KMS-11 (cell line): ENCODE measurements around the gene UGCG.
A peak's percentile ranks its signal among the peaks of the same experiment; 100 is the strongest.

Source experiments
- H2AFZ ChIP-seq: fragments of 200-600 bp; sonication (generic); 2 replicates; pipeline ENCODE4 v1.6.1; 2016; ENCODE audit warnings: antibody characterized with exemption, mixed run types, low read depth
- H3K27ac ChIP-seq: fragments of 200-600 bp; sonication (generic); 2 replicates; pipeline ENCODE4 v1.6.1; 2016; ENCODE audit warnings: mild to moderate bottlenecking, mixed run types
- H3K27me3 ChIP-seq: fragments of 200-600 bp; sonication (generic); 2 replicates; pipeline ENCODE4 v1.6.1; 2017; ENCODE audit warnings: mild to moderate bottlenecking, low read depth, mixed run types, moderate library complexity; ENCODE audit not compliant: insufficient read depth
- H3K36me3 ChIP-seq: fragments of 200-600 bp; sonication (generic); 2 replicates; pipeline ENCODE4 v1.6.1; 2017; ENCODE audit warnings: mild to moderate bottlenecking, mixed run types; ENCODE audit not compliant: insufficient read depth
- H3K4me1 ChIP-seq: fragments of 200-600 bp; sonication (generic); 2 replicates; pipeline ENCODE4 v1.6.1; 2016; ENCODE audit warnings: mild to moderate bottlenecking, low read depth, mixed run types; ENCODE audit not compliant: poor library complexity, severe bottlenecking
- H3K4me2 ChIP-seq: fragments of 200-600 bp; sonication (generic); 2 replicates; pipeline ENCODE4 v1.7.0; 2016; ENCODE audit warnings: mild to moderate bottlenecking, mixed run types
- H3K4me3 ChIP-seq: fragments of 200-600 bp; sonication (generic); IDR thresholded peaks from 2 replicates; pipeline ENCODE4 v1.6.1; 2017; ENCODE audit warnings: low read depth, low read length, mixed read lengths; ENCODE audit not compliant: insufficient read depth
- H3K79me2 ChIP-seq: fragments of 200-600 bp; sonication (generic); 2 replicates; pipeline ENCODE4 v1.6.1; 2016; ENCODE audit warnings: low read depth, mixed run types; ENCODE audit not compliant: insufficient read depth
- H3K9ac ChIP-seq: fragments of 200-600 bp; sonication (generic); 2 replicates; pipeline ENCODE4 v1.6.1; 2016; ENCODE audit warnings: mild to moderate bottlenecking, mixed run types
- H4K20me1 ChIP-seq: fragments of 200-600 bp; sonication (generic); 2 replicates; pipeline ENCODE4 v1.6.1; 2016; ENCODE audit warnings: mild to moderate bottlenecking, mixed run types; ENCODE audit not compliant: insufficient read depth
- CTCF ChIP-seq: fragments of 200-600 bp; sonication (generic); conservative IDR thresholded peaks from 2 replicates; pipeline ENCODE4 v1.6.1; 2017; ENCODE audit warnings: low read depth, mild to moderate bottlenecking, antibody characterized with exemption, low read length, moderate library complexity, mixed read lengths

UGCG gene

DNA sequence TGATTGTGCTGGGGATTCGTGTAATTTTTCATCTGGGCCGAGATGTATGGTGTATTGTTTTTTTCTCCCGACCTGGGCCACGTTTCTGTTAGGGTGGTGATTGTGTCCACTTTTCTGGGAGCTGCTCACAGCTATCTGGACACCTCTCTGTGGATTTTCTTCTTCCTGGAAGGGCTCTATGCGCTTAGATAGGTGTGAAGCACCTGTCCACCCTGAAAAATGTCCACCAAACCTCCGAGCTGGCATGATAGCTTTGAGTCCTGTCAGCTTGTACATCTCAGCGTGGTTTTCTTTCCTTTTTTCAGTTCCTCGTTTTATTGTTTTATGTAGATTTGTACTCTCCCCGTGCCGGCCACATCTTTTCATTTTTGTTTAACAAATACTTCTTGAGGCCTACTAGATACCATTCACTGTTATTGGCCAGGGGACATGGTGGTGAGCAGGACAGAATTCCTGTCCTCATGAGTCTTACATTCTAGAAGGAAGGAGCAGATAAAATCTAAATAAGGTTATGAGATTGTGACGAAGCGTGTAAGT lies 1.1 kb downstream of the UGCG start:
- Histone ChIP-seq H3K4me1 (peaks cover 29% of the 10 kb centered on the region), H3K4me3 (no peak overlapping the region), H3K27ac (peak overlapping the region; percentile 43; the same call in 1 of the 2 replicates), H2AFZ (peak overlapping the region; percentile 96; the same call in 1 of the 2 replicates), H3K4me2 (peak overlapping the region; percentile 79), H3K36me3 (no peaks in the 10 kb centered on the region), H3K9ac (peak overlapping the region; percentile 69; the same call in 1 of the 2 replicates), H4K20me1 (no peaks in the 10 kb centered on the region; the same call in 1 of the 2 replicates), H3K27me3 (no peaks in the 10 kb centered on the region), H3K79me2 (peaks cover 55% of the 10 kb centered on the region)
- TF ChIP-seq CTCF: no peak

- no peaks in the 10 kb centered on the region; the same call in 1 of the 2 replicates for H4K20me1 ChIP-seq
- no peak overlapping the region for H2AFZ ChIP-seq
- H3K4me2 ChIP-seq: peak overlapping the region; percentile 79
- H3K27me3 ChIP-seq: no peaks in the 10 kb centered on the region
- no peak overlapping the region for H3K27ac ChIP-seq
- TF ChIP-seq CTCF: no peak
- H3K9ac ChIP-seq: no peak overlapping the region
- H3K36me3 ChIP-seq: no peaks in the 10 kb centered on the region
- peaks cover 29% of the 10 kb centered on the region for H3K4me1 ChIP-seq
- H3K79me2 ChIP-seq: peaks cover 56% of the 10 kb centered on the region
- H3K4me3 ChIP-seq: no peak overlapping the region
Measured at GRCh38 chr9:111898331-111899096, 1.9 kb downstream of the UGCG start.

GRCh38 chr9:111900151-111900857 lies 3.7 kb downstream of the UGCG start:
- H3K4me2 ChIP-seq: no peak overlapping the region
- H3K4me1 ChIP-seq: peaks cover 29% of the 10 kb centered on the region
- H3K27me3 ChIP-seq: no peaks in the 10 kb centered on the region
- H3K4me3 ChIP-seq: no peak overlapping the region
- no peak overlapping the region for H3K9ac ChIP-seq
- no peak for TF ChIP-seq CTCF
- no peak overlapping the region for H3K27ac ChIP-seq
- H3K79me2 ChIP-seq: peaks cover 71% of the 10 kb centered on the region
- no peak overlapping the region for H2AFZ ChIP-seq
- no peaks in the 10 kb centered on the region for H3K36me3 ChIP-seq
- H4K20me1 ChIP-seq: no peaks in the 10 kb centered on the region; the same call in 1 of the 2 replicates

GRCh38 chr9:111900858-111901612 lies 4.4 kb downstream of the UGCG start:
- Histone ChIP-seq H3K4me3 (no peak overlapping the region), H3K36me3 (no peaks in the 10 kb centered on the region), H4K20me1 (no peaks in the 10 kb centered on the region; the same call in 1 of the 2 replicates), H3K27me3 (no peaks in the 10 kb centered on the region), H3K27ac (no peak overlapping the region), H3K79me2 (peaks cover 78% of the 10 kb centered on the region), H3K4me1 (peaks cover 23% of the 10 kb centered on the region), H2AFZ (no peak overlapping the region), H3K4me2 (no peak overlapping the region), H3K9ac (no peak overlapping the region)
- no peak for TF ChIP-seq CTCF
